NCI-H2107 (cell line): ENCODE measurements around the gene LMO7.
"Not testable (repeated sequence)": the region's sequence is repeated elsewhere in the genome, so short reads cannot be mapped to it uniquely, and the experiment has no call there.

ENCODE experiments used
- DNase-seq: peaks from one replicate; lab custom pipeline; 2025; lab: John Stamatoyannopoulos, UW

The LMO7 gene

DNA sequence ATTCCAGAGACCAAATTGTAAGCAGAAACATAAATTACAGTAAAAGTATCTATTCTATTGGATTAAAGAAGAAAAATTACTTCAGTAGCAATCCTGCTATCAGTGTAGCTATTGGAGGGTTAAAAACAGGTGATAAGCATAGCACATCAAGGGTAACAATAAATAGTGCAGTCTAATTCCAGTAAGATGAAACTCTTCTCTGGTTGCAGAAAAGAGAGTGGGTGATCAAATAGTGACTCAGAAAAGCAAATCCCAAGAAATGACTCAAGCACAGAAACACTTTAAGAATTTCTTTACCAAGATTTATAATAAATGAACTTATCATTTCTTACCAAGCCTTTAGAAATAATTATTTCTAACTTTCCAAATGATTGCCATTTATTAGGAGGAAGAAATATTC, 135.7 kb downstream of the LMO7 start:
- DNase-seq, result no peak

DNA sequence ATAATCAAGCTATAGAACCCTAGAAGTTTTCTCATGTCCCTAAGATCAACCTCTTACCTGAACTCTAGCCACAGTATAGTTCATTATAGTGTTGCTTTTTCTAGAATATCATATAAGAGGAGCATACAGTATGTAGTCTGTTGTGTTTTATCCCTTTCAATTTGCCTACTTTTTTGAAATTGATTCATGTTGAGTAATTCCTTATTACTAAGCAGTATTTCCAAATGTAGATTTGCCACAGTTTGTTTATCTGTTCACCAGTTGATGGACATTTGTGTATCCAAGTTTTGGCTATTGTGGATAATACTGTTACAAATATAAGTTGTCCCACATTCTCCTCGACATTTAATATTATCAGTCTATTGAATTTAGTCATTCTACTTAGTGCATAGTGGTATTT, 138.0 kb downstream of the LMO7 start:
- DNase-seq, result no peak

DNA sequence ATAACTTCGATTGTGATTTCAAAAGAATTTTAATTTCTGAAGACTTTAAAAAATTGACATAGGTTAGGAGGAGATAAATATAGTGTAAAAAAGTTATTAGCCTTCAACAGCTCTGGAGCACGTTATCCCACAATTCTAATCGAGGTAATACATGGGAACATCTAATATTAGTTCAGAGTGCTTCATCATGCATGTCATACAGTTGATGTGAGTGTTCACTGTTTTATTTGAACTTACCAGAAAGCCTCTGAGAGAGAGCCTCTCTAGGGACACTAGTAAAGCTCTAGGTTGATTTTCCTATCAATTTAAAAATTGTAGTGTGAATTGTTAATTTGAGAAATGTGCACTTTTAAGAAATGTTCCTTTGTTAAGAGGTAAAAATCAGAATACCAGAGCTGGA, 140.4 kb downstream of the LMO7 start:
- no peak for DNase-seq

DNA sequence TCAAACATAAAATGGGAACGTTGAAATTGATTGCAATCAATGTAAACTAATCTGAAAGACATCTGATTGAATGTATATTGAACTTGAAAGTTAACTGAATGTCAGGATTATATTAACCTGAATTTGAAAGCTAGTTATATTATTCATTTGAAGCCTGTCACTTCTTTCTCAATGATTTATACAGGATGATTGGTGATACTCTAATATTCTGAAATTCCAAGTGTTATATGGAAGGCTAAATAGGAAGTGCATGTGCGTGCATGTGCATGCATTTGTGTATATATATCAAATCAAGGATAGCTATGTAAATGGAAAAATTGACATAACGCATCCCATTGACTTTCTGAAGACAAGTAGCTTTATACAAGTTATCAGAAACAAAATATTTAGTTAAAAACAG, 143.3 kb downstream of the LMO7 start:
- DNase-seq, result no peak

DNA sequence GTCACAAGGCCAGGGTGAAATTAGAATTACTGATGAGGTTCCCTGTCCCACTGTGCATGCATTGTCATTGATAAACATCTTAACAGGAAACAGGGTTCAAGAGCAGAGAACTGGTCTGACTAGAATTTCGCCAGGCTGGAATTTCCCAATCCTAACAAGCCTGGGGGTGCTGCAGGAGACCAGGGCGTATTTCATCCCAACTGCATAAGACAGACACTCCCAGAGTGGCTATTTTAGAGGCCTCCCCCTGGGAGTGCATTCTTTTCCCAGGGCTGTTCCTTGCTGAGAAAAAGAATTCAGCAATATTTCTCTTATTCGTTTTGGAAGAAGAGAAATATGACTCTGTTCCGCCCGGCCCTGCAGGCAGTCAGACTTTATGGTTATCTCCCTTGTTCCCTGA, 144.0 kb downstream of the LMO7 start:
- not testable (repeated sequence) for DNase-seq

DNA sequence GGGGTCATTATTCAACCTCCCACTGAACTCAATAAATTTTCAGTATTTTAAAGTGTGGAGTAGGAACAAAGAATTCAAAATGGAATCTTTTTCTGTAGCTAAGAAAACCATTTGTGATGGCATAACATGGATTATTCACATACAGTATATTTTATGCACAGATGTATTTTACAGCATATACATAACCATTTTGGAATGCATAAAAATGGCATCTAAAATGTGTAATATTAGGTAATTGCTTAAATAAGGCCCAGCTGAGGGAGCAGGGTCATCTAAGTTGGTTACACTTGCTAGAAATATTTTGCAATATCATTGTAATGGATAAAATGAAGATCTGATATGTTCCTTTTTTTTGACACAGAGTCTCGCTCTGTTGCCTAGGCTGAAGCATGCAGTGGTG, 146.9 kb downstream of the LMO7 start:
- DNase-seq, result no peak

DNA sequence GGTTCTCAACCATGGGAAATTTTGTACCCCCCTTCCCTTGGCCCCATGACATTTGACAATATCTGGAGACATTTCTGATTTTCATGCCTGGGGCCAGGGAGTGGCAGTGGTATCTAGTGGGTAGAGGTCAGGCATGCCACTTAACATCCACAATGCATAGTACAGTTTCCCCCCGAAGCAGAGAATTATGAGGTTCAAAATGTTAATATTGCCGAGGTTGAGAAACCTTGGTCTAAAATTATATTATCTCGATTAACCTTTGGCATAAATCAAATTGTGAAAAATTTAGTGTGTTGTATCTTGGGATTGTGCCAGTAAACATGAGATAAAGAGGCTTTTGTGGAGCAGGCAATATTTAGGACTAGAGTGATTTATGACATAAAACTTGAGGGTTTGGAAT, 147.9 kb downstream of the LMO7 start:
- DNase-seq, result no peak

DNA sequence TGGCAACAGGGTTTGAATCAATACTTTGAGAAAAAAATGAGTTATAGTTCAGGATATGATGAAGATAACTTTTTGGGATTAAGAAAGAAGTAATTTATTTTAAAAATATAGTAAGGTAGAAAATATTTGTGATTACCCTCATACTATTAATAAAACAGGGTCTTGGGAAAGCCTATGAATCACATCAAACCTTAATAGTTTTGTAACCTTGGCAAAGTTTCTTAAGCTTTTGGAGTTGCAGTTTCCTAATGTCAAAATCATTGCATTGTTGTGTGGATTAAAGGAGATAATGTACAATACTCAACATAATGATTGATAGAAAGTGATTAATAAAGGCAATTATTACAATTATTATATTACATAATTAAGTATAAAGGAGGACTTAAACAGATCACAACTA, 149.0 kb downstream of the LMO7 start:
- DNase-seq, result no peak

DNA sequence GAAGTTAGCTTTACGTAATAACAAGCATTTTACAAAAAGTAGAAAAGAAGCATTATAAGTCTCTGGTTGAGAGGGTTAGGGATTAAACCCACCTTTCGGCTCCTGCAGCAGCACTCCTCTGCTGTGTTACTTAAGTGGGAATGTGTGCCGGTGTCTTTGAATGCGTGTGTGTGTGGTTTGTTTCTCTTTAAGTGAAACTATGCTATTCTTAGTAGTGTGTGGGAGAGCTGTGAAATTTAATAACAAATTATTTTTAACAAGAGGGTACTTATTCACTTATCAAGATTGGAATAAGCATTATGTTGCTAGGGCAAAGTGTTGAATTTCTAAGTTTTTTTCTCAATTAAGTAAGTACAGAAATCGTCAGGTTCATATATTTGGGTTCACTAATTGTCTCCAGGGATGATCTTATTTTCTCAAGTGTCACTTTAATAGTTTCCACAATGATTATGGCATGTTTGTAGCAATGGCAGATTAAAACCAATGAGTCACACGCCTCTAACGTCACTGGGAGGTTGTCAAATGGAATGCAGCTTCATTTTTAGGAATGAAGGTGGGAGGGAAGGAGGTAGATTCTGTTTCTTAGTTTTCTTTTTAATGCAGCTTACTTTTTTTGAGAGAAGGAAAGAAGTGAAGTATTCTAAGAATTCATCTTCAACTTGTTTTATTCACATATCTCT, 151.3 kb downstream of the LMO7 start:
- DNase-seq, result no peak

DNA sequence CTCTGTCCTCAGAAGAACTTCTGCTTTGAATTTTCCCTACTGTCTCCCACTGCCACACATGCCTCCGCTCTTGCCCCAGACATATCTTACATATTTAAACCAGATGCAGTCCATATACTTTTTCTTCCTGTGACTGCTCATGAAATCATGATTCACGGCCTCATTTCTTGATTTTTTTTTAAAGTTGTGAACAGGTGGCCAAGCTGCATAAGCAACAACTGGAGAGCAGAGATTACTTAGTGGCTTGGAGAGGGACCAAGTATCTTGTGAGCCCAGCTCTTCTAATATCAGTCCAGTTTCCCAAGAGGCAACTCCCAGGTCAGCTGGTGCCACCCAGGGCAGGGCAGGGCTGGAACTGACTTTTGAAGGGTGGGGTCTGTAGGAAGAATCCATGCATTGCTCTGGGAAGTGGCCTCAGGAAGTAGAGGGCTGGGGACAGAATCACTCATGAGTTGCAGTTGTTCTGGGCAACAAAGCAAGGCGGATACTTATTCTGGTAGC, 152.4 kb downstream of the LMO7 start:
- DNase-seq, result no peak

DNA sequence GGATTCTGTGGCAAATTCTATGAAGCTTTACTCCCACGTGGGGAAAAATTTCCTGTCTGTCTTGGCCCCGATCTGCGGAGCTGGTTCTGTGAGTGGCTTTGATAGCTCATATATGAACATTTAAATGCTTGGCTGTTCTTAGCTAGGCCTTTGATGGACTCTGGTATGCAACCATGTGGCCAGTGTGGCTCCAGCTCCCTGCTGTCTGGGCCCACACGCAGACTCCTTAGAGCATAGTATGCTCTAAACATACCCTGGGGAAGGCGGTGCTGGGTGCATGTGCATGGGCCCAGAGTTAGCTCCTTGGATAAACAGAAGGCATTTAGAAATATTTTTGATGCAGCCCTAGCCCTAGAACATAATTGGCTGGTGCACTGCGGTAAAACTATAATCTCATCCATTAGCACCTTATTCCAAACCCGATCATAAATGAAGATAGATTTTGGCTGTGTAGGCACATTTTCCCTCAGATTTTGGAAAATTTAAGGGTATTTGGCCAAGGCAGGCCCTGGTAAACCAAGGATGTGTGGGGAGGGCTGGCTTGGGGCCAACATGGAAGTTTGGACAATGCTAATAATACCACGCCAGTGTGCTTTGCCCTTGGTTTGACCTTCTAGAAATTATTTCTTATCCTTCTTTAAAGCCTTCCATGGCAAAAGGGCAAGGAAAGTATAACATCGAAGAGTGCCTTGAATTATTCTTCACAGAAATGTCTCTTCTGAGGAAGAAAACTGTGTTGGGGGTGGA, 153.5 kb downstream of the LMO7 start:
- no peak for DNase-seq

DNA sequence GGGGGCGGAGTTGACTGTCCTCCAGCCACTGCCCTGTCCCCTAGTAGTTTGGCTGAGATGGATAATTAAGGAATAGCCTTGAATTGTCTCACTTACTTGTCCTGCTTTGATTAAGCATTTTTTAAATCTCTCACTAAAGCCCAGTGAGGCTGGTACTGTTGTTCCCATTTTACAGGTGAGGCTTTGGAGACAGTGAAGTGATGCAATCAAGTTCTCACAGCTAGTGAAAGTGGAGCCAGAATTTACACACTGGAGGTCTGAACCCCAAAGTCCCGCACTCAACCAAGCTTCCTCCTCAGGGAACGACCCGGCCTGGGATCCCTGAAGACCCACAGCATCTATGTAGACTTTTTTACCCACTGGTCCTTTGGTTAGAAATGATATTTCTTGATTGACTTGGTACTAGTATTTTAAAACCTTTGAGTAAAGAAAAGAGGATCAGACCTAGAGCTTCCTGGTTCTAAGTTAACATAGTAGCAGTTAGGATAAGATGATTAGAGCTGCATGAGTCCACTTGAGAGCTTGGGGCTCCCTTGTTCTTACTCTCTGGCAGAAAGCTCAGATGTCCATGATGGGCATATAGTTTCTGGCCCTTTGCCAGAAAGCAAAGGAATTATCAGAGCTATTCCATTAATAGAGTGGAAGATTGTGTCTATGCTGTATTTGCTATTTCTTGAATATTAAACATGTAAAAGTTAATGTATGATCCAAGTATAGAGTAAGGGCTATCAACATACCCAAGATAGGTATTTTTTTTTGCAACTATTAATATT, 154.3 kb downstream of the LMO7 start:
- DNase-seq, result no peak

DNA sequence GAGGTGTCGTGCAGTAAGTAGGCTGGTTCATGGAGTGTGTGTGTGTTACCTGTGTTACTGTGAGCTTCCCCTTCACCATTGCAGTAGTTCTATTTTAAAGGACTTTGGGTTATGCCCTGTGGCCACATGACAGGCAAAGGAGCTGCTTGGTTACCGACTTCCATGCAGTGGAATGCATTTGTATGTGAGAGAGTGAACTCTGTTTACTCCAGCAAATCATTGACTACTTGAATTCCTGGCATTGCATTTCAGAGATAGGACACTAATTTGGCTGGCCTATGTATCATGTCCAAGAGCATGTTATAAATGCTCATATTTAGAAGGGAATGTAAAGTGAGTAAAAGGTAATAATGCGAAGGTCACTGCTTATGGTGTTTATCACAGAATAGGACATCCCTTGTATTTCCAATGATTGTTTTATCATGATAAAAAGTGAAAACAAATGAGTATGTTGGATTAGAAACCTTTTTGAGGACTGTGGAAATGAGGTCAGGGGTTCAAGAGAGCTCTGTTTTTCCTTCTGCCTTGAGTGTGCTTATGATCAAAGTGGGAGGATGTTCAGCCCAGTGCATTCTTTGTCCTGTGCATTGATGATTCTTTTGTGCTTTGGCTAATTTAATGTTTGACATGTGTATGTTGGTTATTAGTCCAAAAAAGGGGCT, 156.5 kb downstream of the LMO7 start:
- DNase-seq, result no peak

DNA sequence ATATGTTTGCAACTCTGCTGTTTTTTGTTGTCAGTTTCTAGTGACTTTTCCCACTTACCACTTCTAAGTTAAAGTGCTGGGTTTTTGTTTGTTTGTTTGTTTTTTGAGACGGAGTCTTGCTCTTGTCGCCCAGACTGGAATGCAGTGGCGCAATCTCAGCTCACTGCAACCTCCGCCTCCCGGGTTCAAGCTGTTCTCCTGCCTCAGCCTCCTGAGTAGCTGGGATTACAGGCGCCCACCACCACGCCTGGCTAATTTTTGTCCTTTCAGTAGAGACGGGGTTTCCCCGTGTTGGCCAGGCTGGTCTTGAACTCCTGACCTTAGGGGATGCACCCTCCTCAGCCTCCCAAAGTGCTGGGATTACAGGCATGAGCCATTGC, 157.0 kb downstream of the LMO7 start:
- not testable (repeated sequence) for DNase-seq

DNA sequence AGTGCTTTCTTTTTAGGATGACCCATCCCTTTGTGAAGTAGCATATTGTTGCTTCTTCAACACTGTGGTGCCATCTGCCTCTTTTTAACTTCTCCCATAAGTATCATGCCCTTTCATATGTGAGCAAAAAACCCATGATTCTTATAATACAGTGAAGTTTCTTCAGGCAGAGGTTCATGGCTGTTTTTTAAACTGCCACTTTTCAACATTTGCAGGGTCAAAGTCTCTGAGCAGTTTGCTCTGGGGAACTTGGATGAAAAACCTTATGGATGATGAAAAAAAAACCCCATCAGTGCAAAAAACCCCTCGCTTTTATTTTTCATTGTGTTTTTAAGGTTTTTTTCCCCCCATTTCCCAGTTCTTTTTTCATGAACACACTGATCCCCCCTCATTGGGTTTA, 158.5 kb downstream of the LMO7 start:
- DNase-seq, result no peak

DNA sequence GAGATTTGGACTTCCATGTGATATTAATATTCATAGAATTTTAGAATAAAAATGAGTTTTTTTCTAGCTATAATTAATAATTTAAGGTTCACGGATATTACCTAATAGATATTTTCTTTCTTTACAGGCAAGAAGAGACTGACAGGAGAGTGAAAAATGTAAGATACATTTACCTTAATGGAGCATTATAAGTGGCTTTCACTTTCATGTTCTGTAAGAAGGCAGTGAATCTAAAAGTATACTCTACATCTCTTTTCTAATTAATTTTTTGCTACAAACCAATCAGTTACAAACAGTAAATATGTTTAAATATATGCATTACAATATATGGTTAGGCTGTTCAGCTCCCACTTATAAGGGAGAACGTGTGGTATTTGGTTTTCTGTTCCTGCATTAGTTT, 159.1 kb downstream of the LMO7 start:
- no peak for DNase-seq

DNA sequence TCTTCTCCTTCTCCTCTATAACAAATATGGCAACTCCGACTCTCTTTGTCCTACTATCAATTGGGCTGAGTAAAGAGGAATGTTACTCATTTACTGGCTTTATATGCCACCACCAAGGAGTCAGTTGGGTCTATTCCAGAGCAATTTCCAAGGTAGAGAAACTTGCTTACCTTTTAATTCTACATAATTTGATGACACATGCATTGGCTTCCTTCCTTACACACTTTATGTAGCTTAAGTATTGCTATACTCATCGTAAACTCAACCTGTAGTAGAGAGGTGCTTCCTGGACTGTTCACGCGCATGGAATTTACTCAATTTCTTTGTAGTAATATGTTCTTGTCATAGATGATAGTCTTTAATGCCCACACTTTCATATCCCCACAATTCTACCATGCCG, 160.7 kb downstream of the LMO7 start:
- no peak for DNase-seq

DNA sequence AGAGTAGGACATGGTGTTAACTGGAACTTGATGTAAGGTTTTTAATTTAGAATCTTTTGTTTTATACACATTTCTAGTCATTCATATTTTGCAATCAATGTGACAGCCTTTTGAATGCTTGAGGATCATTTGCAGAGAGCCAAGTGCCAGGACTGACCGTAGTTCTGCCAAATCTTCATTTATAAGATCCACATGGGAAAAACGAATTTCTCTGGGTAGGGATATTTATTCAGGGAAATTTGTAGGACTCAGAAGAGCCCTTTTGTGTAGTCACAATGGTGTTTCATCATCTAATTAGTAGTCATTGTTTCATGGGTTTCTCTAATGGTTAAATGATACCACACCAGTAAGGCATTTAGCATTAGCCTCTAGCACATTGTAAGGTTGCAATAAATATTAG, 161.1 kb downstream of the LMO7 start:
- no peak for DNase-seq

DNA sequence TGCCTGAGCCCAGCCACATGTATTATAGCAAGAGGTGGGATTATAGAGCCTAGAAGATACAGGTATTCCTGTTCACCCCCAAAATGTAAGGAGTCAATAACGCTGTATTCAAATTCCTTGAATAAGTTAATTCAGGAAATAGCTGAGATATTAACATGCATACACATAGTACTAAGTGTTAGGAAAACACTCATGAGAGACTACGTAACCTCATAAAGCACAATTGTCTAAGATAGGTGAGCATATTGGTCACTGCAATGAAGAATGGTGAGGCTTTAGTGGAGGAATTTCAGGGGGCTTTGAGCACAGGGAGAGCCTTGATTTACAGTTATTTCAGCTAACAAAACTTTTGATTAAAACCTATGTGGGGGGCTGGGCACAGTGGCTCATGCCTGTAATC, 161.6 kb downstream of the LMO7 start:
- no peak for DNase-seq

DNA sequence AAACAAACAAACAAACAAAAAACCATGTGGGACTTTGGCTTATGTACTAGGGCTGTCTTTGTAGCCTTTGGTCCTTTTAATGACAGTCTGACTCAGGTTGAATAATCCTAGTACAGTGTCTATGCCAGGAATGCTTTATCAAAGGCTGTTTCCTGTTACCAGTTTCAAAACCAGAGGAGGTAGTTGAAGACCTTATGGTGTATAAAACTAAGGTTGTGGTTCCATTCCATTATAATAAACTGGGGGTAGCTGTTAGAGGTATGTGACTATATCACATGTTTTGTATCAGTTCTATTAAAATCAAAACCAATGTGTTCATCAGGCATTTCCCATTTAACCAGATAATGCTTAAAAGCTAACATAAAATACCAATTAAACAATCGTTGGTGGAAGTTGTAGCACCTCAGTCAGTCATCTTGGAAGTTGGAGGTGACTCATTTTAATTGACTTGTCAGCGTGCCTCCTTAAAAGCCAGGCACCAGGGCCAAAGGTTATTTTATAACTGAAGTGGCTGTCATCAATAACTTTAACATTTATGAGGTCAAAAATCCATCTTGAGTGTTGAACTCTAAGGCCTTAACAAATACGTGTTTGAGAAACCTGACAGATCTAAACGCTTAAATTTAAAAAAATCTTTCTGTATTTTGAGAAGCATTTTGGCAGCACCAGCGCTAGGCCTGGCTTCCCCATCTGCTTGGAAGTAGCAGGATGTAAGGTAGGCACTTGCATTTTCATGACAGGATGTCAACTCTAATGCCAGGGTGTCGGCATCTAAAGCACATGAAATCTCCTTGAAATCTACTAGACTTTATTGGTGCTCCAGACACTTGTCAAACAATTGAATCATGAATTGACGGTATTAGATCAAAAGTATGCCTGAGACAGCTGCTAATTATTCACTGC, 162.5 kb downstream of the LMO7 start:
- DNase-seq, result no peak

DNA sequence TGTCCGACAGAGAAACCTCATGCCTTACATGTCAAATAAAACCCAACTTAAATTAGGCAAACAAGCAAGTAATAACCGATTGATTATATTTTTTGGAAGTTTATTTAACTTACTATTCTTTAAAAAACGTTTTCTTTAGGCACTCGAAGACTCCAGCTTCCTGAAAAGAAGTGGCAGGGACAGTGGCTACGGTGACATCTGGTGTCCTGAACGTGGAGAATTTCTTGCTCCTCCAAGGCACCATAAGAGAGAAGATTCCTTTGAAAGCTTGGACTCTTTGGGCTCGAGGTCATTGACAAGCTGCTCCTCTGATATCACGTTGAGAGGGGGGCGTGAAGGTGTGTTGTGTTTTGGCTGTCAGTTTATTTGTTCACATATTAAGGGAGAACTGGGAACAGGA, 164.4 kb downstream of the LMO7 start:
- no peak for DNase-seq
